Epithelial cell of esophagus (primary cell): ENCODE measurements around the gene CFAP74.

ENCODE experiments used
- DNase-seq: peaks from one replicate; pipeline ENCODE4 v3.0.0; 2010; ENCODE audit warnings: low read depth
- H3K4me3 ChIP-seq: 2 replicates; pipeline ENCODE4 v1.5.1; 2011; ENCODE audit warnings: mild to moderate bottlenecking, low read length, control low read depth
- CTCF ChIP-seq: IDR thresholded peaks from 2 replicates; pipeline ENCODE4 v1.5.1; 2011; ENCODE audit warnings: low read depth, mild to moderate bottlenecking, low read length, control low read depth, inconsistent platforms; ENCODE audit not compliant: insufficient read depth; ENCODE audit errors: missing control alignments

The CFAP74 gene

GRCh38 chr1:1973716-1974642, 29.6 kb downstream of the CFAP74 start:
- no peak overlapping the region for H3K4me3 ChIP-seq
- DNase-seq = no peak
- no peak for TF ChIP-seq CTCF

- no peak overlapping the region for H3K4me3 ChIP-seq
- no peak for DNase-seq
- no peak for TF ChIP-seq CTCF
Measured at GRCh38 chr1:1972976-1973715, 30.4 kb downstream of the CFAP74 start.

- no peak overlapping the region for H3K4me3 ChIP-seq
- TF ChIP-seq CTCF = no peak
- no peak for DNase-seq
Measured at GRCh38 chr1:1971688-1972087, 31.9 kb downstream of the CFAP74 start.

GRCh38 chr1:1971017-1971416, 32.6 kb downstream of the CFAP74 start:
- no peak for DNase-seq
- no peak for TF ChIP-seq CTCF
- no peak overlapping the region for H3K4me3 ChIP-seq

GRCh38 chr1:1969953-1970716, 33.5 kb downstream of the CFAP74 start:
- no peak for DNase-seq
- no peak for TF ChIP-seq CTCF
- H3K4me3 ChIP-seq = no peak overlapping the region

- no peak for TF ChIP-seq CTCF
- H3K4me3 ChIP-seq = no peak overlapping the region
Measured at GRCh38 chr1:1969505-1969900, 34.1 kb downstream of the CFAP74 start.

More at GRCh38 chr1:1969505-1969900, 34.1 kb downstream of the CFAP74 start:
- no peak for DNase-seq
